ENCODE measurements around the gene REN. TPM values are rescaled to one million over a fixed set of nuclear protein-coding genes. Genes with fewer than 3 reads are reported as not detected.

REN gene
- polyA plus RNA-seq, 1 donor from 2014 or later, result not detected

GRCh38 chr1:204152310-204153044 lies 13.7 kb downstream of the REN start:
- Histone ChIP-seq H3K79me2 (replicated peaks; ENCODE audit: insufficient read depth, low read length) (no peaks in the 10 kb centered on the region), H3K9ac (ENCODE audit: low read length) (peak overlapping the region; percentile 76), H3K9me3 (ENCODE audit: low read length) (no peaks in the 10 kb centered on the region), H3K4me2 (ENCODE audit: low read length) (no peak overlapping the region), H3K4me3 (ENCODE audit: low read length) (peak overlapping the region; percentile 67), H3K27me3 (ENCODE audit: insufficient read depth, low read depth, low read length) (peaks cover 29% of the 10 kb centered on the region), H3F3A (ENCODE audit: insufficient read depth, low read length, poor library complexity, severe bottlenecking) (no peaks in the 10 kb centered on the region), H4K20me1 (ENCODE audit: insufficient read depth) (no peaks in the 10 kb centered on the region), H3K27ac (ENCODE audit: low read length) (no peak overlapping the region), H3K9me2 (ENCODE audit: insufficient read depth, low read length) (no peaks in the 10 kb centered on the region), H3K36me3 (ENCODE audit: insufficient read depth, low read length) (no peaks in the 10 kb centered on the region), H2AFZ (ENCODE audit: low read depth, low read length) (peak overlapping the region; percentile 27)
- TF ChIP-seq CTCF (IDR thresholded peaks at IDR 0.05; ENCODE audit: poor library complexity, severe bottlenecking) (no peak), EZH2 (IDR thresholded peaks at IDR 0.05; ENCODE audit: borderline replicate concordance, insufficient read depth, low read length, poor library complexity, severe bottlenecking) (no peak), POLR2AphosphoS5 (IDR thresholded peaks at IDR 0.05) (no peak), SMC3 (conservative IDR thresholded peaks at IDR 0.05; ENCODE audit: poor library complexity) (no peak), EP300 (conservative IDR thresholded peaks at IDR 0.05; ENCODE audit: poor library complexity, severe bottlenecking) (no peak), RAD21 (conservative IDR thresholded peaks at IDR 0.05) (no peak)

DNA sequence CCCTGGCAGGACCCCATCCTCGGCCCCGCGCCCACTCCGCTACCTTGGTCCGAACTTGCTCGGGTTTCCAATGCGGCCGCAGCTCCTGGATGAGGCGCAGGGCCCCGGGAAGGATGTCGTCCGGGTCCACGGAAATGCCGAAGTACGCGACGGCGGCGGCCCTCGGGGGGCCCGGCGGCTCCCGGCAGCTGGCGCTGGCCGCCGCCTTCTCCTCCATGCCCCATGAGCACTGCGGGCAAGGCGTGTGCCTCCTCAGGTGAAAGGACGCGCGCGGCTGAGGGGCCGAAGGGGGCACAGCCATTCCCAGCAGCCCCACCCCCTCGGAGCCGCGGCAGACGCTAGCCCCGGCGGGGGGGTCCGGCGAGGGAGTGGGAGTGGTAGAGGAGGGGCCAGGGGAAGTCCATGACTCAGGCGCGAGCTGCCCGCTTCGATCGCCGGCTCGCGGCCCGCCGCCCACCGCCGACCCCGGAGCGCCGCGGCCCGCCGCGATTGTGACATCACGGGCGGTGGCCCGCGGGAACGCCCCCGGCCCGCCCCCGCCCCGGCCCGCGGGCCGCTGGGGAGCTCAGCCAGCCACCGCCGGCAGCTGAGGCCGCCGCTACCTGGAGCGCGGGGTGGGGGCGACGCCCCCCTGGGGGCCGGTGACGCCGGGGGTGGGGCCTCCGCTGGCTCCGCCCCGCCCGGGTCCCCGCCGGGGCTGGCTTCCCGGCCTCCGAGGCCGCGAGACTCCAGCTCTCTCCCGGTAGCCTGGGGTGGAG lies 14.4 kb downstream of the REN start, which contains the start of gene ETNK2:
Gene ETNK2 (minus strand): TSS at position 493 of the 758 bp plus-strand sequence. CDS start 192 bp downstream, at position 301.
- Histone ChIP-seq H2AFZ (ENCODE audit: low read depth, low read length) (peak within 1 kb of the TSS; percentile 54), H3K9me2 (ENCODE audit: insufficient read depth, low read length) (no peaks in the 10 kb centered on the region), H3K27me3 (ENCODE audit: insufficient read depth, low read depth, low read length) (peaks cover 27% of the 10 kb centered on the region)

More for the DNA sequence above, 14.4 kb downstream of the REN start, which contains the start of gene ETNK2:
- H3K4me2 ChIP-seq (ENCODE audit: low read length), result peak within 1 kb of the TSS; percentile 35
- H3K4me3 ChIP-seq (ENCODE audit: low read length), result peak within 1 kb of the TSS; percentile 85
- no peaks in the 10 kb centered on the region for H3K36me3 ChIP-seq (ENCODE audit: insufficient read depth, low read length)
- no peaks in the 10 kb centered on the region for H3K9me3 ChIP-seq (ENCODE audit: low read length)
- TF ChIP-seq POLR2AphosphoS5 (IDR thresholded peaks at IDR 0.05) (peak; percentile 42), MXI1 (conservative IDR thresholded peaks at IDR 0.05; ENCODE audit: poor library complexity, severe bottlenecking) (no peak), SMC3 (conservative IDR thresholded peaks at IDR 0.05; ENCODE audit: poor library complexity) (no peak)
- TF ChIP-seq, protein P1, sequence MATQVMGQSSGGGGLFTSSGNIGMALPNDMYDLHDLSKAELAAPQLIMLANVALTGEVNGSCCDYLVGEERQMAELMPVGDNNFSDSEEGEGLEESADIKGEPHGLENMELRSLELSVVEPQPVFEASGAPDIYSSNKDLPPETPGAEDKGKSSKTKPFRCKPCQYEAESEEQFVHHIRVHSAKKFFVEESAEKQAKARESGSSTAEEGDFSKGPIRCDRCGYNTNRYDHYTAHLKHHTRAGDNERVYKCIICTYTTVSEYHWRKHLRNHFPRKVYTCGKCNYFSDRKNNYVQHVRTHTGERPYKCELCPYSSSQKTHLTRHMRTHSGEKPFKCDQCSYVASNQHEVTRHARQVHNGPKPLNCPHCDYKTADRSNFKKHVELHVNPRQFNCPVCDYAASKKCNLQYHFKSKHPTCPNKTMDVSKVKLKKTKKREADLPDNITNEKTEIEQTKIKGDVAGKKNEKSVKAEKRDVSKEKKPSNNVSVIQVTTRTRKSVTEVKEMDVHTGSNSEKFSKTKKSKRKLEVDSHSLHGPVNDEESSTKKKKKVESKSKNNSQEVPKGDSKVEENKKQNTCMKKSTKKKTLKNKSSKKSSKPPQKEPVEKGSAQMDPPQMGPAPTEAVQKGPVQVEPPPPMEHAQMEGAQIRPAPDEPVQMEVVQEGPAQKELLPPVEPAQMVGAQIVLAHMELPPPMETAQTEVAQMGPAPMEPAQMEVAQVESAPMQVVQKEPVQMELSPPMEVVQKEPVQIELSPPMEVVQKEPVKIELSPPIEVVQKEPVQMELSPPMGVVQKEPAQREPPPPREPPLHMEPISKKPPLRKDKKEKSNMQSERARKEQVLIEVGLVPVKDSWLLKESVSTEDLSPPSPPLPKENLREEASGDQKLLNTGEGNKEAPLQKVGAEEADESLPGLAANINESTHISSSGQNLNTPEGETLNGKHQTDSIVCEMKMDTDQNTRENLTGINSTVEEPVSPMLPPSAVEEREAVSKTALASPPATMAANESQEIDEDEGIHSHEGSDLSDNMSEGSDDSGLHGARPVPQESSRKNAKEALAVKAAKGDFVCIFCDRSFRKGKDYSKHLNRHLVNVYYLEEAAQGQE (IDR thresholded peaks at IDR 0.05; ENCODE audit: borderline replicate concordance), result peak; percentile 19
- no peaks in the 10 kb centered on the region for H4K20me1 ChIP-seq (ENCODE audit: insufficient read depth)
- peak within 1 kb of the TSS; percentile 76 for H3K9ac ChIP-seq (ENCODE audit: low read length)
- no peak within 1 kb of the TSS for H3K27ac ChIP-seq (ENCODE audit: low read length)
- H3F3A ChIP-seq (ENCODE audit: insufficient read depth, low read length, poor library complexity, severe bottlenecking), result no peaks in the 10 kb centered on the region
- no peaks in the 10 kb centered on the region for H3K79me2 ChIP-seq (replicated peaks; ENCODE audit: insufficient read depth, low read length)

Data from neural cell (in vitro differentiated cells).